Measurements from ENCODE around the gene CNR2.
"Not testable (repeated sequence)": the region's sequence is repeated elsewhere in the genome, so short reads cannot be mapped to it uniquely, and the experiment has no call there.

The CNR2 gene

GRCh38 chr1:23916209-23917131, 3.3 kb upstream of the CNR2 start:
- DNase-seq (ENCODE audit: low read depth): peak; percentile 41

- DNase-seq (ENCODE audit: low read depth): no peak
Measured at GRCh38 chr1:23915466-23915865, 2.3 kb upstream of the CNR2 start.

DNA sequence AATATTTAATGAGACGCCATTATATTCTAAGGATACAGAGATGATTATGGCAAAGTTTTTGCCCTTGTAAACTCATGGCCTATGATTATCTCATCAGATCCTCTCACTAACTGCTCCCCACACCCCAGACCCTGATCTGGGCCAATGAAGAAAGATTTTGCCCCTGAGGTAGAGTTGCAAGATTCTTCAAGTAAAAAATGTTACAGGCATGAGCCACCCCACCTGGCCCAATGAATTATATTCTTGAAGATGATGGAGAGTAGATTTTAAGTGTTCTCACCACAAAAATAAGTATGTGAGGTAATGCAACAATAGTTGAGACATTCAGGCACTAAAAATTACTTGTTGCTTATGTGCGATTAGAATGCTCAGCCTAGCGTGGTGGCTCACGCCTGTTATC, 1.8 kb upstream of the CNR2 start:
- DNase-seq (ENCODE audit: low read depth): no peak

- DNase-seq (ENCODE audit: low read depth): no peak
Measured at GRCh38 chr1:23911921-23912320, 1.2 kb downstream of the CNR2 start.

DNA sequence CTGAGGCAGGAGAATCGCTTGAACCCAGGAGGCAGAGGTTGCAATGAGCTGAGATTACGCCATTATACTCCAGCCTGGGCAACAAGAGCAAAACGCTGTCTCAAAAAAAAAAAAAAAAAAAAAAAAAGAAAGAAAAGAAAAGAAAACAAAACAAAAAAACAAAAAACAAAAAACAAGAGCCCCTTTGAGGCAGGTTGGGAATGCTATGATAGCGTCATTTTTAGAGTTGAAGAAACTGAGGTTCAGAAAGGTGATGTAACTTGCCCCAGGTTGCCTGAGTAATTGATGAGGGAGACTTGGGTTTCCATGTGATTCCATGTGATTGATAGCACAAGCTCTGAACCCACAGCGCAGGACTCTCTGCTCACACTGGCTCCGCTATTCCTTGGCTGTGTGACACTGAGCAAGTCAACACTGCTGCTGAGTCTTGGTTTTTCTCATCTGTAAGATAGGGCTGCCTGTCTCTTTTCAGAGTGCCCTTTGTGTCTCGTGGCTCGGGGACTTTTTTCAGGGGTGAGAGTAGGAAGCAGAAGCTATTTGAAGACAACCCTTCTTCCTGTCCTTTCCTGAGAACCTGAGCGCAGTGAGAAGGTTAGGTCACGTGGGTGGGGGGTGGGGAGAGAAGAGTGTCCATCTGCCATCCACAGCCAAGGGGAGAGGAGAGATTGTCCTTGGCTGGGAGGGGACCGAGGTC, 2.5 kb downstream of the CNR2 start:
- DNase-seq (ENCODE audit: low read depth): no peak

- DNase-seq (ENCODE audit: low read depth): no peak
Measured at GRCh38 chr1:23910144-23910543, 3.0 kb downstream of the CNR2 start.

GRCh38 chr1:23909412-23909811, 3.8 kb downstream of the CNR2 start:
- no peak for DNase-seq (ENCODE audit: low read depth)

- DNase-seq (ENCODE audit: low read depth): peak; percentile 13
Measured at GRCh38 chr1:23908453-23909341, 4.5 kb downstream of the CNR2 start.

DNA sequence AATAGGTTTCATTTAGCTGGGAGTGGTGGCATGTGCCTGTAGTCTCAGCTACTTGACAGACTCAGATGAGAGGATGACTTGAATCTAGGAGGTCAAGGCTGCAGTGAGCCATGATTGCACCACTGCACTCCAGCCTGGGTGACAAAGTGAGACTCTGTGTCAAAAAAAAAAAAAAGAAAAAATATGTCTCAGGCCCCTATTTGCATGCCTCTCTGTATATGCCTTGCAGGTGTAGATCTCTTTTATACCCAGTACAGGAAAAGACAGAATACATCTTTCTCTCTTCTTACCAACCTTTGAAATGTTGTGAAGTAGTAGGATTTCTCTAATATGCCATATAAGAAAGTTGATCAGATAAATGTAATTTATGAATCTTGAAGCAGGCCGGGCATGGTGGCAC, 6.4 kb downstream of the CNR2 start:
- no peak for DNase-seq (ENCODE audit: low read depth)

DNA sequence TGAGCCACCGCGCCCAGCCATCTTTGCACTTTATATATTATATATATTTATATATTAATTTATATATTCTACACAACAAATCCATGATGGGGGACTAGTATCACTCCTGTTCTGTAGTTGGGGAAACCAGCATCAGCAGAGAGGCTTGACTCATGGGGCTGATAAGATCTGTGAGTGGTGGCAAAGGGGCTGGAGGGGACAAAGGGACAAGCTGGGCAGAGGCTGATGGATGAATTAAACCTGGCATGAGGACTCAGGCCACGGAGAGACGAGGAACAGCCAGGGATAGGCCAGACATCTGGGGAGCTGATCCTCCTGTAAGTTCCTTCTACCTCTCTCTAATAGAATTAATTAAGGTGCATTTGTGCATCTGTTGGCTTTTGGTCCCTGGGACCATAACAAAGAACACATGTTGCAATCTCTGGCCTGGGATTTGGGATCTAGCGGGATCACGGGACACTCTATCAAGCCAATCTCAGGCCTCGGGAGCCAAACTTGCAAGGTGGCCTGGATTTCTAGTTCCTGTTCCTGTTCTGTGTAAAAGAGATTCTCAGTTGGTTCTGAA, 7.6 kb downstream of the CNR2 start:
- DNase-seq (ENCODE audit: low read depth): no peak

GRCh38 chr1:23904748-23905357, 8.3 kb downstream of the CNR2 start:
- no peak for DNase-seq (ENCODE audit: low read depth)

DNA sequence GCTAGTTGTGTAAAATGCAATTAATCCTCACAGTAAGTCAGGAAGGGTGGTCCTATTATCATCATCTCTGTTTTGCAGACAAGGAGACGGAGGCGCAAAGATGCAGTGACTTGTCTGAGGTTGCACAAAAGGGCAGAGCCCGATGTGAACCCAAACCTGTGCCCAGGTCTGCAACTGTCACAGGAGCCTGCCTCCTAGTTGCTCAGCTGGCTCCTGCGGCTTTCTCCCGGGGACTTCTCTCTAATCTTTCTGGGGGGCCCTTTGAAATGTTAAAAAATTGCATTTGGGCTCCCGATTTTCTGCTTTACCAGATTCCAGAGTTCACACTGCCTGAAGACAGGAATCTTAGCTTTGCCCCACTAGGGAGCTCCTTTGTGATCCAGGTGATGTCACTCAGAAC, 9.4 kb downstream of the CNR2 start:
- DNase-seq (ENCODE audit: low read depth): no peak

DNA sequence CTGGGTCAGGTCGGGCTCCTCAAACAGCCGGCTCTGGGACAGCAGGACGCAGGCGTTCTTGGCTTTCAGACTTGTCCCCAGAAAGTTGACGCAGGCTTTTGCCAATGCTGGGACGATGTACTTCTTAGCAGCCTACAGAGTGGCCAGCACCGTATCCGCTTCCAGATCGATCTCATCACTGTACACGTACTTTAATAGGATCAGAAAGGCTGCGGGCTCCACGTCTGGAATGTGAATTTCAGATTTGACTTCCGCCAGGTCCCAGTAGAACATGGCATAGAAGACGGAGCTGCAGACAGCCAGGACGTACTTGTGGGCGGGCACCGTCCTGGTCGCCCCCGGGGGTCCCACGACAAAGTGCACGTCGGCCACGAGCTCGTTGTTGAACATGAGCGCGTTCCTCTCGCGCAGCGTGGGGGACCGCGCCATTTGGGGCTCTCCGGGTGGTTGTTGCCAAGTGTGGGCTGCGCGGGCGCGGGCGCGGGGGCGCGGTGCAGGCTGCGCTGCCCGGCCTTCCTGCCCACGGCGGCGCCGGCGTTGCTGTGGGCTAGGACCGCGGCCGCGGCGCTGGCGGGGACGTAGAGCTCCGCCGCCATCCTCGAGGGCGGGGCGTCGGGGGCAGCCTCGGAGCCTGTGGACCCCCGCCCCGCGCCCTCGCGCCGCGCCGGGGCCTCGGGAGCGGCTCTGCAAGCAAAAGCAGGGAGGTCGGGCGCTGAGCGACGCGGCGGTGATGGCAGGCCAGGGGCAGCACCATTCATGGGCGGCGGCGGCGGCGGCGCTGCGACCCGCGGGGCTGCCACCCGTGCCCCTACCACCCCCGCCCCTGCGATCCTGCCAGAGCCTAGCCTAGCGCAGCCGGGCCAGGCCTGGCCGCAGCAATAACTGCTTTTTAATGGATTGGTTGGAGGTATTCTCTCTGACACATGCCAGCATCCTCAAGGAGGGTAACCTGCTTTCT, 10.6 kb downstream of the CNR2 start:
- no peak for DNase-seq (ENCODE audit: low read depth)

GRCh38 chr1:23900017-23900416, 13.1 kb downstream of the CNR2 start:
- not testable (repeated sequence) for DNase-seq (ENCODE audit: low read depth)

DNA sequence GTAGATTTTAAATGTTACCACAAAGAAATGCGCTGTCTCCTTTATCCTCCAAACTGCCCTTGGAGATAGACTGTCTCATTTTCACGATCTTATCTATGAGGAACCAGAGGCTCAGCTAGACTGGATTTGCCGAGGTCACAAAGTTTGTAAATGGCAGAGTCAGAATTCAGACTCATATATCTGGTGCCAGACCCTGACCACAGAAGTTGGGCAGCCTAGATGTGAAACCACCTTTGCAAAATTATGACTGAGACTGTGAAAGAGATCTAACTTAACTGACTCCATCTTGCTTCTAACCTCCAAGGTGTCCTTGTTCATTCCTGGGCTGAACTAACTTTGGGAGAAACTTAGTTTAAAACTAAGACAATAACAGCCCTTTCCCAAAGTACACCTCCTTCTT, 14.1 kb downstream of the CNR2 start:
- DNase-seq (ENCODE audit: low read depth): no peak

DNA sequence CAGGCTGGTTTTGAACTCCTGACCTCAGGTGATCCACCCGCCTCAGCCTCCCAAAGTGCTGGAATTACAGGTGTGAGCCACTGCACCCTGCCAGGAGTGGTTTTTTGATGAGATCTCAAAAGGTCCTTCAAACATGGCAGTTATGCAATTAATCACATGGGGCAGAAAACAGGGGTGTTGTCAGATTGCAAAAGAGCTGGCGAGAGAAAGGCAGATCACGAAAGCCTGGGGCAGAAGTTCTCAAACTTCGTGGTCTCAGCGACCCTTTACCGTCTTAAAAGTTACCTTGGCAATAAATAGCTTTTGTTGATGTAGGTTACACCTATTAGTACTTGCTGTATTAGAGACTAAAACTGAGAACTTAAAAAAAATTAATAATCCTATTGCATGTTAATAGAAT, 16.1 kb downstream of the CNR2 start:
- DNase-seq (ENCODE audit: low read depth): no peak

DNA sequence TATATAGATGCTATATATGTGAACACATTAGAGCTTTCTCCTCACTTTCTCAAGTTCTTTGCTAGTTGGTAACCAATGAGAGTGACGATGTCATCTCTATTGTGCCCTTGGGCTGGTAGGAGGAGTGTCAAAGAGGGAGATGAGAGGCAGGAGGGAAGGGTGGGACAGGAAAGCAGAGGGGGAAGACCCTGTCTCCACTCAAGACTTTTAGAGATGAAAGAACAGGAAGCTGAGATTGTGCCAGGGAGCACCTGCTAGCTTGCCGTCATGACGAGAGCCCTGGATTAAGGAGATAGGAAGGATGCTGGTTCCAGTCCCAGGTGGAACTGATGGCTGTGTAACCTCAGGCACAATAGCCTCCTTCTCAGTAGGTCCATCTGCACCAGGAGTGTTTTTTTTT, 16.7 kb downstream of the CNR2 start:
- DNase-seq (ENCODE audit: low read depth): no peak

- no peak for DNase-seq (ENCODE audit: low read depth)
Measured at GRCh38 chr1:23895993-23896392, 17.2 kb downstream of the CNR2 start.

GRCh38 chr1:23895082-23895481, 18.1 kb downstream of the CNR2 start:
- DNase-seq (ENCODE audit: low read depth): no peak

- no peak for DNase-seq (ENCODE audit: low read depth)
Measured at GRCh38 chr1:23889074-23889473, 24.1 kb downstream of the CNR2 start.

All from stimulated activated CD8-positive, alpha-beta memory T cell treated with anti-CD3 and anti-CD28 coated beads, Interleukin-4, amount 100 ng/mL, for 24 hours (primary cell).